Jurkat, Clone E6-1 (cell line): Measurements from ENCODE around the gene CNKSR2.

Experiments used
- DNase-seq: peaks from one replicate; pipeline ENCODE4 v3.0.0-alpha.2; 2011; ENCODE audit warnings: low read depth, low spot score
- H3K4me3 ChIP-seq: 2 replicates; pipeline ENCODE4 v1.5.1; 2011; ENCODE audit warnings: mild to moderate bottlenecking, low read length, control low read depth, moderate library complexity

Gene CNKSR2

DNA sequence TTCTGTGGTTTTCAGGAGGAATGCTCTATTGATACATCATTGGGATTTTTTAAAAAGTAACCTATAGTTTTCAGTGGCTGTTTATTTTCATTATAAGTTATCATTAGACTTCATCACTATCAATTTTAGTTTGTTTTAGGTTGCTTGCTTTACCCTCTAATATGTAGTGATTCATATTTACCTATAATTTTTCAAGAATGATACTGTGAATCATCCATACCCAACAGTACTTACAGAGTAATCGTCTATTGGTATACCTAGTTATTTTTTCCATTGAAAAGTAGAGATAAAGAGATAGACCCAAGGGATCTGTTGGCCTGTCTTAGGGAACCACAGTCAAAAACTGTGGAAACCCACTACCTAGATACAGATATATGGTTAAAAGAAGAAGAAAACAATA, 200.6 kb downstream of the CNKSR2 start:
- no peak overlapping the region for H3K4me3 ChIP-seq
- DNase-seq, result no peak

- no peak for DNase-seq
- no peak overlapping the region for H3K4me3 ChIP-seq
These were observed 207.3 kb downstream of the CNKSR2 start for GRCh38 chrX:21581479-21581878.

GRCh38 chrX:21586001-21586400, 211.8 kb downstream of the CNKSR2 start:
- DNase-seq, result no peak
- H3K4me3 ChIP-seq, result no peak overlapping the region

GRCh38 chrX:21590012-21590776, 216.0 kb downstream of the CNKSR2 start:
- H3K4me3 ChIP-seq, result no peak overlapping the region
- DNase-seq, result no peak

GRCh38 chrX:21606002-21606401, 231.8 kb downstream of the CNKSR2 start:
- no peak for DNase-seq
- H3K4me3 ChIP-seq, result no peak overlapping the region

DNA sequence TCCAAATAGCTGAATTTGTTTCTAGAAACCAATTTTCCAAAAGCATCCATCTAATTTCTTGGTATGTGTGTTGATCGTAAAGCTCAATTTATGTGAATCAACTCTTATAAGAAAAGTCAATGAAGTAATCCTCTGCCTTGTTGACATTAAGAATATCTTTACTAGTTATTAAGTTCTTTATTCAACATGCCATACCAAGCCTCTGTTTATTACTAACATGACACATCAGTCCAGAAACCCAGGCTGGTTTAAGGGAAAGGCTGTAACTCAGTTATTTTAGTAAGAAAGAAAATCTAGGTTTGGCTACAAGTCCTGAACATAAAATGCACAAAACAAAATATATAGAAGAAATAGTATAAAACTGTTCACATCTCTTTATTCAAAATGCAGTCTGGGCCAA, 235.9 kb downstream of the CNKSR2 start:
- no peak for DNase-seq
- H3K4me3 ChIP-seq, result no peak overlapping the region

DNA sequence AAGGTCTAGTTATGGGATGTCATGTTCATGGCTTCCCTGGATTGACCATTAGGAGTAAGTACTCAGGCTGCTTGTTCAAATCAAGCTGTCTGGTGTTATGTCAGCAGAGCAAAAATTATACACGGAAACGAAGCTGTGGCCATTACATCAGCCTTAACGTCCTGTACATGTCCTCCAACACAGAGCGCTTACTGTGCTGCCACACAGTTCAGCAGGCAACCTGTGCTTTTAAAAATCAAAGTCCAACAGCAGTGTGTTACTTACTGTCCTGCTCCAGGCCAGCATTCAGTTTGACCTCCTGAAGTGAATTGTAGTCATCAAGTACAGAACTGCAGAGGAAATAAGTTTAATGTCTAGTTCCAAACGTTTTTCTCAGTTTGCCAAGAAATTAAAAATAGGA, 237.9 kb downstream of the CNKSR2 start:
- DNase-seq, result no peak
- H3K4me3 ChIP-seq, result no peak overlapping the region

GRCh38 chrX:21616386-21616785, 242.2 kb downstream of the CNKSR2 start:
- no peak for DNase-seq
- H3K4me3 ChIP-seq, result no peak overlapping the region

DNA sequence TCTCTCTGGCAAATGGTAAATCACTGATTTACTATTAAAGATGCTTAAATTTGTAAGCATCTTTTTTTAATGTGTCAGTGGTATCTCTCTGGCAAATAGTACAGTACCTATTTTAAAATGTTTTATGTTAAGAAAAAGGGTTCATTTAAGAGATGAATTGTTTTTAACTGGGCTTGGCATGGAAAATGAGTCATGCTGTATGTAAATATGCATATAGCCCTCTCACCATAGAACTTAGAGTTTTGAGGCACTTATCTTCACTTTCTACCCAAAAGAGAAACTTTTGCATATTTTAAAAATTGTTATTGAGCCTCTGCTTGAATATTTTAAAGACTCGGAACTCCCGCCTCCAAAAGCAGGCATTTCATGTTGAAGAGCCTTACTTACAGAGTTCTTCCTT, 246.0 kb downstream of the CNKSR2 start:
- H3K4me3 ChIP-seq, result no peak overlapping the region
- no peak for DNase-seq

DNA sequence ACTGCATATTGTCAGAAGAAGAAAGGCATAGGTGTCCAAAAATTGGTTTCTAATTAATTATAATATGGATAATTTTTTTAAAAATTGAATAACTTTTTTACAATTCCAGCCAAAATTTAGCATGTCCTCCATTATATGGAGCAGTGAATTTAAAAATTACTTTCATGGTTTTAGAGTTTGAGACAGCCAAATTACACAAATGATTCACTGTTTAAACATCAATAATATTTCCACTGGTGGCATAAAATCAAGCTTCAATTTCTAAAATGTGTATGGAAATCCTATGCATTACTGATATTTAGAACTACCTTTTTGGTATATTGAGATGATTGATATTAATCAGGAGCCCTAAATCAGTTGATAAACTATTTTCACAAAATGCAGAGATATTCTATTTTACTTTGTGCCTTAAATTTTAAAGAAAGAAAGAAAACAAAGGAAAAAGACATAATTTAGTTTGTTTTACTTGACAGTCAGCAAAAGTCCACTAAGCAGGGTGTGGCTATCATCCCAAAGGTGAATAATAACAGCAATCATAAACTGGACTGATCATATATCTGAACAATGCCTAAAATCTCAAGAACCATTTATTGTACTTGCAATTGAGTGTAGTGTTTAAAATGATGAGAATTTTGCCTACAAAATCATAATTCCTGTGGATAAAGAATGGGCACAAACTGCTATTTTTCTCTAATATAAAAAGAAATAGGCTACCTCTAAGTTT, 249.7 kb downstream of the CNKSR2 start:
- H3K4me3 ChIP-seq, result no peak overlapping the region
- no peak for DNase-seq

DNA sequence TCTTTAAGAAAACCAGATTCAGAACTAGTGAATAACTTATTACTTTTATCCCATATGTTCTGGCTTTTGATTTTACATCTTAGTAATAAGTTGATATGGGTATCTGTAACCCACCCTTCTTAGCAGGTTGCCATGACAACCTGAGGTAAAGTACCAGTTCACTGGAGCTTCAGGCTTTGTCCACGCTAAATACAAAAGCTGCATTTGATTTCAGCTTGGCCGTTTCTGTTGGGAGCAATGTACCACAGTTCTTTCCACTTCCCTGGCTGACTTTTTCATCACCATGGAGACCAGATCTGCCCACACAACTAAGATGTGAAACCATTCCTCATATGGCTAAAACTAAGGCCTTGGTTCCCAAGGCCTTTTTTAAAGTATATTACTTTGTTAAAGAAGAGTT, 257.8 kb downstream of the CNKSR2 start:
- no peak for DNase-seq
- H3K4me3 ChIP-seq, result no peak overlapping the region

DNA sequence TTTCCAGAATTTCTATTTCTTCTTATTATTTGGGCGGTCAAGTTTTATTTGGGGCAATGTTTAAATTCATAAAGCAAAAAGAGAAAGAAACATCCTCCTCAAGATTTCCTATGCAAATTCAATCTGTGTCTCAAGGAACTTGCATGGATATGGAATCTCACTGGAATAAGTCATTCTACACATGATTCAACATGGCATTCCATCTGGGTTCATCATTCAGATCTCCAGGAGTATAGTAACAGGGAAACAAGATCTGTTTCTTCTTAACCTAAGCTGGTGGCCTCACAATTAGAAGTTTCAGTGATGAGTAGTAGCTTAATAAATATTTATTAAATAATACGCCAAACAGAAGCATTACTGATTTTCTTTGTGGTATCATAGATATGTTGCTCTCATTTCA, 264.1 kb downstream of the CNKSR2 start:
- no peak for DNase-seq
- H3K4me3 ChIP-seq, result no peak overlapping the region

DNA sequence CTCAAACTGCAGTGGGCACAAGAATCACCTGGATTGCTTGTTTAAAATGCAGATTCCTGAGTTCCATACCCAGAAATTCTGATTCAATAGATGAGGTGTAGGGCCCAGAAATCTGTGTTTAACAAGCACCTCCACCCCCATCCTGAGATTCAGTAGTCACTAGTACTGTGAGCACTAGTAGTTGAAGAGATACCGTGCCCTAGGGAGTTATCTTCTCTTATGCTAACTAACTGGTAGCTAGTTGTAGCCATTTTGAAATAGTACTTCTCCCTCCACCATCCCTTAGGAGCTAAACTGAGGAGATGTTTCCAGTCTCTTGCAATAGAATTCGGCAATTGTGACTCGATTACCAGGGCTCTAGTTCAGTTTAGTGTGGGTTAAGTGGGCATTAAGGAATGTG, 265.6 kb downstream of the CNKSR2 start:
- no peak overlapping the region for H3K4me3 ChIP-seq
- DNase-seq, result no peak

- H3K4me3 ChIP-seq, result no peak overlapping the region
- DNase-seq, result no peak
These were observed 271.2 kb downstream of the CNKSR2 start for GRCh38 chrX:21645431-21645830.

DNA sequence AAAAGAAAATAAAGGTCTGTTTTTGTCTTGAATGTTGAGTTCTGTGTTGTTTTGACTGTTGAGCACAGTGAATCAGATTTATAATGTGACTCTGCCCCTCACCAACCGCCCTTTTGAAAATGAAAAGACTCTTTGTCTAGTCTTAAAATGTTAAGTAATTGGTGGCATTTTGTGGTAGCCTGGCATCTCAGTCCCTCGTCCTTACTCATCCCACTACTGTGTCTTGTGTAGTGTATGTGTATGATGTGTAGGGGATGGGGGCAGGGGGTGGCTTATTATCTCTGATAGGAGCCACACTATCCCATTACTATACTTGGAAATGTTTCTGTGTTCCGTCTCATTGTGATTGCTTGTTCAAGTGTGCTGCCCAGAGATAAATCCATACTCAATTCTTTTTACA, 271.7 kb downstream of the CNKSR2 start:
- DNase-seq, result no peak
- no peak overlapping the region for H3K4me3 ChIP-seq

DNA sequence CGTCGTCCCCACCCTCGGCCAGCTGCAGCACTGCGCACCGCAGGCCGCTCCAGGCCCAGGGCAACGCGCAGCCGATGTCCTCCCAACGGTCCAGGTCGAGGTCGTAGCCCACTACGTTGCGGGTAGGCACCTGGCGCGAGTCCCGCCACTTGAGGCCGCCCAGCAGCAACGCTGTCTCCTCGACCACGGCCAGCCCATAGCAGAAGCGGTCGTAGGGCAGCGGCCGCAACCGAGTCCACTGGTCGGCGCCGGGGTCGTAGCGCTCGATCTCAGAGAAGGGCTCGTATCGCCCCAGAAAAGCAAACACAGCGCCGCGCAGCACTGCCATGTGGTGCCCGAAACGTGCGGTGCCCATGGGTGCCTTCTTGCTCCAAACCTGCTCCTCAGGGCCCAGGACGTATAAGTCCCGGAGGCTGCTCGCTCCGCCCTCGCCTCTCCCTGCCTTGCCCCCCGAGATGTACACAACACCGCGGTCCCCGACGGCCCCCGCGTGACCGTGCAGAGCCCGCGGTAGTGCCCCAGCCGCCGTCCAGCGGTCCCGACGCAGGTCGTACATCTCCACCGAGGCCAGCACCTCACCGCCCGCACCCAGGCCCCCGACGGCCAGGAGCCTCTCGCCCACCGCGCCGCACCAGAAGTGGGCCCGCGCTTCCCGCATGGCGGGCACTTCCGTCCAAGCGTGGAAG, 281.8 kb downstream of the CNKSR2 start:
- H3K4me3 ChIP-seq, result no peak overlapping the region
- no peak for DNase-seq

DNA sequence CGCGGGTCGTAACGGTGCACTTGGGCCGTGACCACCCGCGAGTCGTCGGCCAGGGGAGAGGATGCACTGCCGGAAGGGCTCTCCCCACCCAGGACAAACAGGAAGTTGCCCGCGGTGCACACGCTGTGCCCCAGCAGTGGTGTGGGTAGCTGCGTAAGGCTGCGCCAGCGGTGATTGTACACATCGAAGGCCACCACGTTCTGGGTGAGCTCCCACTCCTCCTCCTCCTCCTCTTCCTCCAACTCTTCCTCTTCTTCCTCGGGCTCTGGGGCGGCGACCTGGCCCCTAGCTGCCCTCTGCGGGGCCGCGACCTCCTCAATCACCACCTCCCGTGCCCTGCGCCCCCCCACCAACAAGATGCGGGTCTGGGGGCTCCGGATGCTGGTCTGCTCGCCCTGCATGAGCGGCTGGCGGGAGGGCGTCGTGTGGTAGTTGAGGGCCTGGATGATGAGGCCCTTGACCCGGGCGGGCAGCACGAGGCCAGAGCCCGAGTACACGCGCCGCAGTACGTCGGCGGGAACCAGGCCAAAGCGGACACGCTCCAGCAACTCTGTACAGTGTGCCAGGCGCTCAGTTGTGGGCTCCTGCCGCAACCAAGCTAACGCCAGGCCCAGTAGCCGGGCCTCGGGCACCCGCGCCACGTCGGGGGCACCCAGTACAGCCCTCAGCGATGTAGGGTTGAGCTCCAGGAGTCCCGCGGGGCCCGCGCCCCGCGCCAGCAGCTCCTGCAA, 282.5 kb downstream of the CNKSR2 start:
- no peak overlapping the region for H3K4me3 ChIP-seq
- DNase-seq, result no peak

DNA sequence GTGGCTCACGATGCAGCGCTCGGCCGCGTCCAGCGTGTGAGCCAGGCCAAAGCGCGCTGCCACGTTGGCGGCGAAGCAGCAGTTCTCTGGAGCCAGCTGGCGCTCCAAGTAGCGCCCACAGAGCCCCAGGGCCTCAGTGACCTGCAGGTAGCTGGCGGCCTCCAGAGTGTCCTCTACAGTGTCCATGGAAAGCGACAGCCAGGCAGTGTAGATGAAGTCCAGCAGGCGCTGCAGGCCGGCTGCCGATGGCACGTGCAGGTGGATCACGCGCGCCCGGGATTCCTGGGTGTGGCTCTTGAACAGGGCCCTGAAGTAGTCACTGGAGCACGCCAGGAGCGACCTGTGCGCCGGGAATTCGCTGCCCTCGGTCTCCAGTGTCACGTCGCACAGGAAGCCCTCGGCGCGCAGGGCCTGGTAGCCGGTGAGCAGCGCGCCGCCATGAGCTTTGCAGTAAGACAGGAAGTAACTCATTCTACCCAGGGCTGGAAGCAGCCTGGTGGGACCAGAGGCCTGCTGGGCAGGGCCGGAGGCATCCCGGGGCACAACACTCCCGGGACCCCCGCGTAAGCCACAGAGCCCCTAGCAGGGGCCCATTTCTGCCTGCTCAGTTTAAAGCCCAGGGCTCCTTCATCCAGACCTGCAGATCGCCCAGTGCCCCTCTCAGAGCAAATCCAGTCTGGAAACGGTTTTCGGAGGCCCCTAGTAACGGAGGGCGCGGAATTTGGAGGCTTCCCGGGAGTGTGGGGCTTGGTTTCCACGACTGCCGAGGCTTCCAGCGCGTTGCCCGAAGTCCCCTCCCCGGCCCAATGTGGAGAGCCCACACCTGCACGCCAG, 283.3 kb downstream of the CNKSR2 start:
- no peak overlapping the region for H3K4me3 ChIP-seq
- DNase-seq, result no peak
